GM10248 (cell line): ENCODE data around the gene MALRD1.

Experiments used
- CTCF ChIA-PET: fragments of 300-600 bp; sonication (Branson Sonifier 250); formaldehyde crosslinking; extraction: SDS; loops from one replicate; lab custom pipeline; 2021; ENCODE audit warnings: antibody characterized with exemption; lab: Yijun Ruan, JAX
- POLR2A ChIA-PET: fragments of 350-650 bp; sonication (Branson Sonifier 250); formaldehyde crosslinking; extraction: SDS; loops from one replicate; lab custom pipeline; 2020; ENCODE audit warnings: antibody characterized with exemption; lab: Yijun Ruan, JAX
- DNase-seq: peaks from one replicate; pipeline ENCODE4 v3.0.0; 2012; ENCODE audit errors: extremely low spot score
- CTCF ChIP-seq: IDR thresholded peaks from 2 replicates; pipeline ENCODE4 v1.5.1; 2012; ENCODE audit warnings: mild to moderate bottlenecking, low read depth; ENCODE audit errors: extremely low read depth, missing control alignments, control extremely low read depth

Gene MALRD1

DNA sequence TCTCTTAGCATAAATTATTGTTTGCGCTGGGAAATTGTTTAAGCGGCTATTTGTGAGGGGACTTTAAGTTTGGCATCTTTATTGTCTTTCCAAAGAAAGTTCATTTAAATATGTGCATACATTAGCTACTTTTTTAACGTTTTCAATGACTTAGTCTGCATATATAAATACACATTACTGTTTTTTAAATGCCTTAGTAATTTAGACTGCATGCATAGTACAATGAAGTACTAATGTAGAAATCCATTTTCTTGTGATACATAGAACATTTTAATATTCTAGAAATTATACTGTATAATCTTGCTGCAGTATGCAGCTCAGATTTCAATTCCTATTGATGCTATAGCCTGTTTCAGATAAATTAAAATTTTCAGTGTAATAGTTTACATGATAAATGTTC is 325.4 kb downstream of the MALRD1 start:
- DNase-seq = no peak
- CTCF ChIA-PET = no interaction called here
- no peak for TF ChIP-seq CTCF
- POLR2A ChIA-PET = no interaction called here

- DNase-seq = no peak
- ChIA-PET POLR2A (no interaction called here), CTCF (interaction anchor here (1.1 kb wide), 1 partner anchor 26 kb away, joined by 3 read pairs; no protein-coding TSS in a partner anchor)
- TF ChIP-seq CTCF = no peak
These were observed 337.3 kb downstream of the MALRD1 start for GRCh38 chr10:19385846-19386450.

- ChIA-PET CTCF (no interaction called here), POLR2A (no interaction called here)
- DNase-seq = no peak
- TF ChIP-seq CTCF = no peak
These were observed 360.3 kb downstream of the MALRD1 start for GRCh38 chr10:19408924-19409323.

GRCh38 chr10:19411119-19411518 is 362.5 kb downstream of the MALRD1 start:
- POLR2A ChIA-PET = no interaction called here
- no peak for DNase-seq
- CTCF ChIA-PET = interaction anchor here (1.2 kb wide), 1 partner anchor 17 kb away, joined by 3 read pairs; no protein-coding TSS in a partner anchor
- TF ChIP-seq CTCF = no peak

DNA sequence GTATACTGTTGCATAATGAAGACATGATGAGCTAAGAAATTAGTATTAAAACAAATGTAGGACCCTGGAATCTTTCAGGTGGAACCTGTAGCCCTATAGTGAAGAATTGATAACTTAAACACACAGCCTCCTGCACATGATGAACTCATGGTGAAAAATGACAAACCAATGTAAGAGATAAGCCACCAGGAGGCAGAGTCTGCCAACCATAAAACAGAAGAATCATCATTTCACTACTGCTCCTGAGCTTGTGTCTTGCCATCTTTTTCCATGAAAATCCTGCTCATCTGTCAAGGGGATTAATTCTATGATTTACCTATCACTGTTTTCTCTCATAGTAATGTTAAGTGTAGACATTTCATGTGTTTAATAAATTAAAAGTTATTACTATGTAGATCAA is 363.9 kb downstream of the MALRD1 start:
- ChIA-PET POLR2A (no interaction called here), CTCF (interaction anchor here (0.8 to 1.2 kb wide), 2 partner anchors 26 to 379 kb away, joined by 3 to 4 read pairs; no protein-coding TSS in a partner anchor)
- DNase-seq = no peak
- peak; percentile 28 for TF ChIP-seq CTCF

DNA sequence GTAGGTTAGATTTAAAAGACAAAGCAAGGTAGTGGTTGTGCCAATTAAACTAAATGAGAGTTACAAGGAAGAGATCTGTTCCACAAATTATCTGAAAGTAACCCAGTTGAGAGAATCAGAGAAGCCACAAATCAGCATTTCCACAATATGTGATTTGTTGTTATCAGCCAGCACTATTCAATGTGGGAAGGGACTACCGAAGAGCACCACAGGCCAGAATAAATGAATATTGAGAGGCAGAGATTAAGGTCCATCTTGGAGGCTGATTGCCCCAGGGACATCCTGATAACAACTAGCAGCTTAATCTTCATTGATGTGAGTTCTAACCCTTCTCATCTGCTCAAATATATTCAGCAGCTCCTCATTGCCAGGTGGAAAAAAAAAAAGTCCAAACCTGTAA is 367.6 kb downstream of the MALRD1 start:
- TF ChIP-seq CTCF = no peak
- CTCF ChIA-PET = no interaction called here
- POLR2A ChIA-PET = no interaction called here
- no peak for DNase-seq

- POLR2A ChIA-PET = no interaction called here
- no peak for DNase-seq
- no peak for TF ChIP-seq CTCF
- CTCF ChIA-PET = interaction anchor here (1.2 to 1.4 kb wide), 4 partner anchors 9 to 47 kb away, joined by 3 read pairs; no protein-coding TSS in a partner anchor
These were observed 369.1 kb downstream of the MALRD1 start for GRCh38 chr10:19417740-19418139.
